Stimulated activated CD4-positive, alpha-beta T cell treated with anti-CD3 and anti-CD28 coated beads, Interleukin-2, amount 100 ng/mL, for 48 hours (primary cell): Measurements from ENCODE around the gene TCF12.

Experiments used
- DNase-seq, 2 donors: peaks; one replicate each; pipeline ENCODE4 v3.0.0-alpha.2; 2020

TCF12 gene

GRCh38 chr15:57224664-57225063 lies 306.2 kb downstream of the TCF12 start:
- no peak for DNase-seq

- no peak for DNase-seq
Observed at GRCh38 chr15:57227166-57227565, 308.7 kb downstream of the TCF12 start.

DNA sequence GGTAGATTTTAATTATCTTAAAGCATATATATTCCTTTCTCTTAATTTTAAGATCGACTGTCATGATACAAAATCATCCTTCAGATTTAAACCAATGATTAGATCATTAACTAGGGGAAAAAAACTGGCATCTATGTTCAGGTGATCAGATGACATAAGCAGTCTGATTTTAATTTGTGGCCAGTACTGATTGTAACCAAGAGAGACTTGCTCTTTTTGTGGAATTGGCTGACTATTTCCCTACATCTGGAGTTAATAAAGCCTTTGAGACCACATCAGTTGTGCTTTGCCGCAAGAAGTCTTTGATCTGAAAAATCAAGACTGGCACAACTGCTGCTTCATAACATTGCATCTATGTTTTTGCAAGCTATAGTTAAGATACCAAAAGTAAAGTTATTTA lies 309.5 kb downstream of the TCF12 start:
- DNase-seq: no peak

DNA sequence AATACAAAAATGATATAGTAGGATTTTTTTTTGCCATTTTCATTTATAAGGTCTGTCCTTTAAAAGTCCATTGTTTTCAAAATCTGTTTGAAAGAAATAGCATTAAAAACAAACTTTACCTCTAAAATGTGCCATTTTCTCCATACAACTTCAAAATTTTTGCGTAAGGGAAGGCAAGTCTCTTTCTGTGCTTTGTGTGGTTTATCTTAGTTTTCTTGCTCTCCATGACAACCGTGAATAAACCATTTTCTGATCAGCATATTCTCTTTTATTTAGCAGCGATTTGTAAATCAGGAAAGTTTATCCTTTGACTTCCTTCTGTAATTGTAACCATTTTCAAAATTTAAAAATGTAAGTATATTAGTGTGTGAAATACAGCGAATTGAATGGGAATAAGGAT lies 310.0 kb downstream of the TCF12 start:
- DNase-seq: no peak

- DNase-seq: no peak
Observed at GRCh38 chr15:57229051-57229450, 310.6 kb downstream of the TCF12 start.

- DNase-seq: no peak
Observed at GRCh38 chr15:57231559-57231958, 313.1 kb downstream of the TCF12 start.

GRCh38 chr15:57234156-57234555 lies 315.7 kb downstream of the TCF12 start:
- no peak for DNase-seq

DNA sequence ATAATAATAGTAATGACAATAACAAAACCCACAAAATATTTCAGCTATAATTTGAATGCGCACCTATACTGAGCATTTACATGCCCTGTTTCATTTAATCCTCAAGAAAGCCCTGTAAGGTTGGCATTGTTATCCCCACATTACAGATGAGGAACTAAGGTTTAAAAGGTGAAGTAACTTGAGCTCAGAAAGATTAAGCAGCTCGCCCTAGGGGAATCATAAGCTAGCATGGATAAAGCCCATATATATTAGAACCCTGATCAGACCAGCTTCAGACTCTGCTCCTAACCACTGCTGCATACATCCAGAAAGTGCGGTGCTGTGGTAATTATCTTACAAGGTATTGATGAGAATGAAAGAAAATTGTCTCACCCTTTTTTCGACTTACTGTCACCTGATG lies 316.7 kb downstream of the TCF12 start:
- no peak for DNase-seq

DNA sequence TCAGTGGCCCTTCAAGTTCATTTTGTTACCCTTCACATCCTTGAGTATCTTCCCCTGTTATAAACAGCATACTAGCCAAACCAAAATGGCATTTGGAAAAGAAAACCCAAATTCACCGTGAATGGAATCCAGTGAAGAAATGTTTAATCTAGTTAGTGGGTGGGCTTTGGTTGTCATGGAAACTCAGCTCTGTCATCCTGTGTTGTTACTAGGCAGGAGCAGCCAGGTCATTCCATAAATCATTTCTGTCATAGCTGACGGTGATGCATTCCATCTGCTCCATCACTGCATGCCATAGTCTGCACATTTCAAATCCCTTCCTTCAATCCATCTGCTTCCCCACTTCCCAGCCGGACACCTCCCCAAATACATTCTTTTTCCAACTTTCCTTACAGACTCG lies 317.4 kb downstream of the TCF12 start:
- DNase-seq: no peak

DNA sequence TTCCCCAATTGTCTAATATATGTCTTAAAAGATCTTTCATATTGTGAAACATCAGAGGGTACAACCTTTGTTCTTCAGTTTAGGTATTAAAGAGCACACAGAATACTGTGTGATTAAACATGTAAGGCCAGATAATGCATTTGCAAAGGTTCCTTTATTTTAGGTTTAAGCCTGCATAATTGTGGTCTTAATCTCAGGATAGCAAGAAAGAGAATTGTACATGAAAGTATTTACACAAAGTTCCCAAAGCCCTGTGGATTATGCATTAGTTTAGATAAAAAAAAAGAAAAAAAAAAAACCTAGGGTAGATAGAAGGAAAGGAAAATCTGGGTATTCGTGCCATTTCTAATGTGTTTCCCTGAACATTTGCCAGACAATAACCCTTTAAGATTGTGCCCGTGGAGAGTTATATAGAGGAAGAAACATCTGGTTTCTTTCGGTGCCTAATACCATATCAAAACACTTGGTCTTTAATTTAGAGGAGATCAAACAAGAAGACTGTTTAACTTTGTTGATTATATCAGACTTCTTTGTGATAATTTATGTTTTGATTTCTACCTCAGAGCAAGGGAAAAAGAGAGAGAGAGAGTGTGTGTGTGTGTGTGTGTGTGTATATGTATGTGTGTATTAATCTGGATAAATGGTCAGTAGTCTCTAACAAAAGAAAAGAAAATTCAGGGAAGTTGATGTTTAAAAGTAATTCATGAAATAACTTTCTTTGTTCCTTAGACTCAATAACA lies 318.3 kb downstream of the TCF12 start:
- no peak for DNase-seq

DNA sequence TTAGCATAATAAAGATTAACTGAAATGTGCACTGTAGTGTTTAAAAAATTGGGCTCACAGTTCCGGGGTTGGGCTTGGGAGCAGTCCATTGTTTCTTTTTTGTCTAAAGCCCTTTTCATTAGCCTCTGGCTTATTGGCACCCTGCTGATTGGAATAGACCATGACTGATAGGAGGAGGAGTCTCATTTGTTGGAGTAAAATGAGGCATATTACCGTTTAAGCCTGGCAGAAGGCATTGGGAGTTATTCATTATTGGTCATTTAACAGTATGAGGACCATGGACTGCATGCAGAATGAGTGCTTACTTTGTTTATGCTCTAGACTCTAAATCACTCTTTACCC lies 318.8 kb downstream of the TCF12 start:
- no peak for DNase-seq

GRCh38 chr15:57237676-57238075 lies 319.2 kb downstream of the TCF12 start:
- no peak for DNase-seq

- no peak for DNase-seq
Observed at GRCh38 chr15:57245130-57245529, 326.7 kb downstream of the TCF12 start.

- no peak for DNase-seq
Observed at GRCh38 chr15:57245714-57246113, 327.3 kb downstream of the TCF12 start.

GRCh38 chr15:57248074-57248473 lies 329.6 kb downstream of the TCF12 start:
- DNase-seq: no peak

DNA sequence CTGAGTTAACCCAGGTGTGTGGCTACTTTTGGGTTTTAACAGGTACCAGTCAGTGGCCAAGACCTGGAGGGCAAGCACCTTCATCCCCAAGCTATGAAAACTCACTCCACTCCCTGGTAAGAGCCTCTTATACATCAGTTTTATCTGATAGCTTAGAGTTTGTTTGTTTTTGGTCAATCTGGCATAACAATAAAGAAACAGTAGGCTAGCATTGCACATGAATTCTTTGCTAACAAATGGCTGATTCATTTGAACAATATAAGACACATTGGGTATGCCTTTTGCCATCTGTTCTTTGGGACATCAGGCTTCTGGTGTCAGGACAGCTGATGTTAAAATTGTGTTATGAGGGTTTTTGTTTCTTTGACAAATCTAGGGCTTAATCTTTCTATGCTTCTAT lies 332.9 kb downstream of the TCF12 start:
- no peak for DNase-seq

- DNase-seq: no peak
Observed at GRCh38 chr15:57251941-57252340, 333.5 kb downstream of the TCF12 start.

DNA sequence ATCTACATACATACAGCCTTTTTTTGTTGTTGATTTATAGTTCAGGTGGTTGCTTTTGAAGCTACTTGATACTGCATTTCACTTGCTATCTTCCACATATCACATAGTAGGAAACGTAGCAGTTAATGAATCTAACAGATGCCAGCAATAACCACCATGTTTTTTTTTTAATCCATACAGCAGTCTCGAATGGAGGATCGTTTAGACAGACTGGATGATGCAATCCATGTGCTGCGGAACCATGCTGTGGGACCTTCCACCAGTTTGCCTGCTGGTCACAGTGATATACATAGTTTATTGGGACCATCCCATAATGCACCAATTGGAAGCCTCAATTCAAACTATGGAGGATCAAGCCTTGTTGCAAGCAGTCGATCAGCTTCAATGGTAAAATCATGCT lies 334.6 kb downstream of the TCF12 start:
- DNase-seq: no peak

- DNase-seq: no peak
Observed at GRCh38 chr15:57253500-57253899, 335.1 kb downstream of the TCF12 start.

DNA sequence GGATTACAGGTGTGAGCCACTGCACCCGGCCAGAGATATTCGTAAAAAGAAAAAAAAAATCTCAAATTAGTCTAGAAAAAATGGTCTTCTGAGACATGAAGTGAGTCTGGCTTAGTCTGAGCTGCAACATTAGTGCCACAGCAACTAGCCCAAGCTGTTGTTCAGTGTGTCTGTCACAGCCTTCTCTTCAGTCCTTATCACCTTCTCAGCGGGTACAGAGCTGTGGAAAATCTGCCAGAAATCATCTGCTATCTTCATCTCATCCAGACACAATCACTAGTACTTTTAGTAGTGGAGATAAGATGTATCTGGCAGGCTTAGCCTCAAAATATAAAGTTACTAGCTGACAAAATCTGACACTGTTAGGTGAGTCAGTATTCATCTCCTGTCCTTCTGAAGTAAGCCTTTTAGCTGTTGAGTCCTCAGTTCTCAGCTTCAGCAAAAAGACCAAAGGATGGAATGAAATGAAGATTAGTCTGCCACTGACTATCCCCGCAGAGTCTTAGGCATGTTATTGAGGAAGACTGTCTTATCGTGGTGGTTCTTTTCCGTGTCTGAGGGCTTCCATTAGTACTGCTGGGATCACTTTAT lies 337.4 kb downstream of the TCF12 start:
- no peak for DNase-seq

- no peak for DNase-seq
Observed at GRCh38 chr15:57256939-57257338, 338.5 kb downstream of the TCF12 start.

- DNase-seq: no peak
Observed at GRCh38 chr15:57259568-57260040, 341.2 kb downstream of the TCF12 start.

DNA sequence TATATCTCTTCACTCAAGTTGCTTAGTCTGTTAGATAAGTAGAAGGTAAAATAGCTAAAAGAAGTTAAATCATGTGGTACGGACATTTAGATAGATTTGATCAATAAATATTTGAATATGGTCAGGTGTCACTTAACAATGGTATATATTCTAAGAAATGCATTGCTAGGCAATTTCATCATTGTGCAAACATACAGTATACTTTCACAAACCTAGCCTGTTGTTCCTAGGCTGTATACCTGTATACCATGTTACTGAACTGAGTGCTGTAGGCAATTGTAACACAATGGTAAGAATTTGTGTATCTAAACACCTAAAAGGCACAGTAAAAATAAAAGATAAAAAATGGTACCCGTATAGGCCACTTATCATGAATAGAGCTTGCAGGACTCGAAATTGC lies 345.1 kb downstream of the TCF12 start:
- no peak for DNase-seq

- no peak for DNase-seq
Observed at GRCh38 chr15:57272771-57273357, 354.4 kb downstream of the TCF12 start.

DNA sequence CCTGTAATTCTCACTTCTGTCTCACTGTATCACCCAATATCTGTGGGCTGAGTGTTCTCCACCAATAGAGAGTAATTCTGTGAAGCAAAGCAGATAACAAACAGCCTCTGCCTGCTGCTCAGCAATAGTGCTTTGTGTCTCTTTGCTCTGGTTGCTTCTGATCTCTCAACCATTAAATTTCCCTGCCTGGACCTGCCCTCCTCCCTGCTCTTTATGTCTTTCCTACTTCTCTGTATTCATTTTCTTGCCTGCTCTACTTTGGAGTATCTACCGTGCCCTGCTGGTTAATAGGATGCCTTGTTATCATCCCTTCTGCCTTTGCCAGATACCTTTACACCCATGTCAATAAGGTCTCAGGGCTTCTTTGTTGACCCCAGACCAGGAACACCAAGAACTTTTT lies 355.0 kb downstream of the TCF12 start:
- no peak for DNase-seq
